Vagina (tissue), 2 donors: ENCODE measurements around the gene PIK3R1. TPM values are rescaled to one million over a fixed set of nuclear protein-coding genes. Genes with fewer than 3 reads are reported as not detected.

Experiments
- DNase-seq, 2 donors: peaks; one replicate each; pipeline ENCODE4 v3.0.0-alpha.2; 2017; ENCODE audit errors: extremely low spot score in 2 of 2
- H3K27ac ChIP-seq: fragments of 200-600 bp; sonication (generic); one replicate; pipeline ENCODE4 v1.5.1; 2019
- H3K27me3 ChIP-seq: fragments of 200-600 bp; sonication (generic); one replicate; pipeline ENCODE4 v1.5.1; 2019
- H3K36me3 ChIP-seq, 2 donors: fragments of 200-600 bp; sonication (generic); one replicate each; pipeline ENCODE4 v1.5.1; 2017 to 2019
- H3K4me1 ChIP-seq: fragments of 200-600 bp; sonication (generic); one replicate; pipeline ENCODE4 v1.5.1; 2019
- H3K4me3 ChIP-seq, 2 donors: fragments of 200-600 bp; sonication (generic); 1 replicate in 1 of 2; 2 replicates in 1 of 2; pipeline ENCODE4 v1.5.1; 2016 to 2019
- H3K9me3 ChIP-seq: fragments of 200-600 bp; sonication (generic); one replicate; pipeline ENCODE4 v1.5.1; 2019
- CTCF ChIP-seq, 3 experiments: fragments of 450-650 bp in 2 of 3; fragments of 200-600 bp in 1 of 3; sonication (generic) in 1 of 3; IDR thresholded peaks; one replicate each; pipeline ENCODE4 v1.5.1; 2017 to 2019; ENCODE audit warnings: antibody characterized with exemption in 3 of 3, mild to moderate bottlenecking in 2 of 3, moderate library complexity in 2 of 3
- POLR2A ChIP-seq, 2 donors: fragments of 450-650 bp; IDR thresholded peaks; one replicate each; pipeline ENCODE4 v1.6.1; 2017; ENCODE audit warnings: antibody characterized with exemption in 2 of 2, mild to moderate bottlenecking in 2 of 2, moderate library complexity in 2 of 2
- POLR2AphosphoS5 ChIP-seq, 2 donors: sonication (generic); formaldehyde crosslinking; IDR thresholded peaks; one replicate each; pipeline ENCODE4 v1.9.0; 2017; ENCODE audit warnings: antibody characterized with exemption in 2 of 2, mild to moderate bottlenecking in 2 of 2, low read depth in 1 of 2; ENCODE audit not compliant: insufficient read depth in 1 of 2
- intact Hi-C: fragments of 100-400 bp; cut with DNase I; formaldehyde crosslinking; loops from one replicate; pipeline ENCODE4 v1.15.1; 2023
- total RNA-seq: library from RNA; depleted of rRNA; stranded (reverse); fragments of >200 nt; gene quantifications from one replicate; pipeline ENCODE4 v1.2.3, GENCODE V29; 2016

PIK3R1 gene
- total RNA-seq, 1 donor from 2014 or later = 134 TPM

- H3K4me3 ChIP-seq = peak overlapping the region; percentile 1 to 9
- DNase-seq = no peak
- H3K27ac ChIP-seq = peak overlapping the region; percentile 72
- peaks cover 99% of the 10 kb centered on the region for H3K4me1 ChIP-seq
- H3K36me3 ChIP-seq = peaks cover 0 to under 1% of the 10 kb centered on the region in 2 donors
- no peaks in the 10 kb centered on the region for H3K27me3 ChIP-seq
- no peaks in the 10 kb centered on the region for H3K9me3 ChIP-seq
- intact Hi-C loops = loop anchor here (5.0 to 10.0 kb wide), 3 partner anchors 36 to 1008 kb away; partner anchors contain the start of gene PIK3R1
- no peak for TF ChIP-seq POLR2AphosphoS5 (IDR thresholded peaks at IDR 0.05; ENCODE audit: insufficient read depth in 1 of 2, low read depth in 1 of 2)
- TF ChIP-seq CTCF (IDR thresholded peaks at IDR 0.05) = peak in 2 of 3 experiments; percentile 39 to 64
These were observed 37.4 kb downstream of the PIK3R1 start for GRCh38 chr5:68252673-68253623.

- intact Hi-C loops = loop anchor here (5.0 to 10.0 kb wide), 3 partner anchors 37 to 1009 kb away; partner anchors contain the start of gene PIK3R1
- peak overlapping the region in 1 of 2 donors; percentile 7 for H3K4me3 ChIP-seq
- no peak for DNase-seq
These were observed 38.3 kb downstream of the PIK3R1 start for GRCh38 chr5:68253624-68254585.

DNA sequence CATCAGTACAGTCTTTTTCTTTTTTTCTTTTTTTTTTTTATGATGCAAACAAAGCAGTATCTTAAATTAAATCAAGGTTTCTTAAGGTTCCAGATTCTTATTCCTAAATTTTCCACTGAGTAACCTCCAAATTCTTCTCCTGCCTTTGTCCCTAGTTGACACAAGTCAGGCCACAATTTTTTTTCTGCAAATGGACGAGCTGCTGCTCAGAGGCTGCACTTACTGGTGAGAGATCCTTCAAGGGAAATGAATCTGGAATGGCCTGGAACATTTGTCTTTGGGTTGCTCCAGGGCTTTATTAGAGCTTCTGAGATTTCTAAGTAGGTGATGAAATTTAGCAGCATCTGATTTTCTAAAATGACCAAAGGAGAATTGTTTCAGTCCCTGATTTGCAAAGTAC is 39.3 kb downstream of the PIK3R1 start:
- H3K4me1 ChIP-seq = peaks cover 100% of the 10 kb centered on the region
- H3K9me3 ChIP-seq = no peaks in the 10 kb centered on the region
- H3K4me3 ChIP-seq = no peak overlapping the region
- no peak for TF ChIP-seq CTCF (IDR thresholded peaks at IDR 0.05)
- TF ChIP-seq POLR2AphosphoS5 (IDR thresholded peaks at IDR 0.05; ENCODE audit: insufficient read depth in 1 of 2, low read depth in 1 of 2) = no peak
- TF ChIP-seq POLR2A (IDR thresholded peaks at IDR 0.05) = no peak
- no peaks in the 10 kb centered on the region for H3K27me3 ChIP-seq
- H3K36me3 ChIP-seq = no peaks in the 10 kb centered on the region
- DNase-seq = no peak
- peak overlapping the region; percentile 72 for H3K27ac ChIP-seq
- intact Hi-C loops = loop anchor here (5.0 to 10.0 kb wide), 3 partner anchors 38 to 1010 kb away; partner anchors contain the start of gene PIK3R1

More at GRCh38 chr5:68253624-68254585, 38.3 kb downstream of the PIK3R1 start:
- TF ChIP-seq POLR2AphosphoS5 (IDR thresholded peaks at IDR 0.05; ENCODE audit: insufficient read depth in 1 of 2, low read depth in 1 of 2) = no peak
- no peak for TF ChIP-seq POLR2A (IDR thresholded peaks at IDR 0.05)
- TF ChIP-seq CTCF (IDR thresholded peaks at IDR 0.05) = no peak
- Histone ChIP-seq H3K27ac (peak overlapping the region; percentile 72), H3K36me3 (no peaks in the 10 kb centered on the region), H3K27me3 (no peaks in the 10 kb centered on the region), H3K9me3 (no peaks in the 10 kb centered on the region), H3K4me1 (peaks cover 100% of the 10 kb centered on the region)

- peak overlapping the region; percentile 72 for H3K27ac ChIP-seq
- intact Hi-C loops = loop anchor here (10.0 kb wide), 2 partner anchors 611 to 1011 kb away; no protein-coding TSS in a partner anchor
- TF ChIP-seq POLR2A (IDR thresholded peaks at IDR 0.05) (no peak), POLR2AphosphoS5 (IDR thresholded peaks at IDR 0.05; ENCODE audit: insufficient read depth in 1 of 2, low read depth in 1 of 2) (no peak), CTCF (IDR thresholded peaks at IDR 0.05) (no peak)
- no peaks in the 10 kb centered on the region for H3K36me3 ChIP-seq
- no peaks in the 10 kb centered on the region for H3K9me3 ChIP-seq
- DNase-seq = no peak
- peak overlapping the region in 1 of 2 donors; percentile 6 for H3K4me3 ChIP-seq
- H3K27me3 ChIP-seq = no peaks in the 10 kb centered on the region
- H3K4me1 ChIP-seq = peaks cover 100% of the 10 kb centered on the region
These were observed 40.0 kb downstream of the PIK3R1 start for GRCh38 chr5:68255305-68256120.
